OCI-LY7 (cell line): ENCODE data around the gene RAD51B.

Source experiments
- CTCF ChIP-seq: fragments of 200-600 bp; sonication (generic); conservative IDR thresholded peaks from 2 replicates; pipeline ENCODE4 v1.5.1; 2014; ENCODE audit warnings: mild to moderate bottlenecking, antibody characterized with exemption, low read length, moderate library complexity, mixed read lengths
- EZH2phosphoT487 ChIP-seq: fragments of 200-600 bp; sonication (generic); IDR thresholded peaks from 2 replicates; pipeline ENCODE4 v1.6.1; 2018; ENCODE audit warnings: low read depth, borderline replicate concordance, mild to moderate bottlenecking, mixed run types, antibody characterized with exemption, low read length, moderate library complexity, mixed read lengths

- TF ChIP-seq CTCF = no peak
- TF ChIP-seq EZH2phosphoT487 = no peak
These were observed 734.7 kb downstream of the RAD51B start for GRCh38 chr14:68554231-68554630.
